Measurements from ENCODE around the gene TMEM168. TPM values are rescaled to one million over a fixed set of nuclear protein-coding genes. Genes with fewer than 3 reads are reported as not detected.

Gene TMEM168
- total RNA-seq, 1 experiment from 2014 or later: 13.9 TPM

DNA sequence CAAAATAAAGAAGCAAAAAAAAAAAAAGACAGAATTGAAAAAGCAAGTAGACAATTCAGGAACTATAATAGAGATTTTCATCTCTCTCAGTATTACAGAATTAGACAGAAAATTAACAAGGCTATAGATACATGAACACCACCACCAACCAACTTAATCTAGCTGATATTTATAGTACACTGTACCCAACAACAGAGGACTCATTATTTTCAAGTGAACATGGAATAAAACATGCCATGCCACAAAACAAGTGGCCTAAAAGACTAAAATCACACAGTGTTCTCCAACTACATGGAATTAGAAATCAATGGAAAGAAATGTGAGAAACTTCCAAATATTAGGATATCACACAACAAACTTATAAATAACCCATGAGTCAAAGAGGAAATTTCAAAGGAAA lies 9.1 kb downstream of the TMEM168 start:
- H4K5ac ChIP-seq (ENCODE audit: insufficient read length, low read depth, low read length): no peak overlapping the region
- no peak overlapping the region for H2BK5ac ChIP-seq (ENCODE audit: insufficient read length, low read length)
- Mint-ChIP-seq H3K9me3 (no peaks in the 10 kb centered on the region), H3K36me3 (ENCODE audit: insufficient read depth in 1 of 3, low read depth in 3 of 3) (peaks cover 0 to 17% (median 16%) of the 10 kb centered on the region in 3 experiments; a peak in 5 of 7 replicates), H3K27ac (no peak overlapping the region), H3K4me3 (no peak overlapping the region), H3K27me3 (ENCODE audit: low read depth) (no peaks in the 10 kb centered on the region), H3K4me1 (peaks cover 0 to 8% of the 10 kb centered on the region in 2 experiments; a peak in 1 of 4 replicates)
- H3K4ac ChIP-seq (ENCODE audit: low read depth, low read length): no peak overlapping the region
- H3K56ac ChIP-seq (ENCODE audit: insufficient read length, low read depth, low read length): no peak overlapping the region
- no peak overlapping the region for H4K91ac ChIP-seq (ENCODE audit: insufficient read length, low read depth, low read length)
- H3K27ac ChIP-seq (ENCODE audit: insufficient read length, low read depth, low read length): no peak overlapping the region
- no peaks in the 10 kb centered on the region for H3K4me1 ChIP-seq (ENCODE audit: insufficient read depth, low read length)
- no peak overlapping the region for H2BK20ac ChIP-seq (ENCODE audit: low read depth, low read length, poor library complexity, severe bottlenecking)
- no peaks in the 10 kb centered on the region for H3K79me2 ChIP-seq (ENCODE audit: insufficient read depth, low read length)
- H2BK12ac ChIP-seq (ENCODE audit: insufficient read length, low read depth, low read length): no peak overlapping the region
- no peak for DNase-seq
- no peak overlapping the region for H3K23ac ChIP-seq (ENCODE audit: insufficient read length, low read depth, low read length)
- H3K14ac ChIP-seq (ENCODE audit: insufficient read depth, low read length): no peak overlapping the region
- no peak overlapping the region for H3K4me2 ChIP-seq (ENCODE audit: insufficient read depth, insufficient read length, low read length)
- no peak overlapping the region for H2AK5ac ChIP-seq (ENCODE audit: insufficient read length, low read length)
- no peak overlapping the region for H2BK15ac ChIP-seq (ENCODE audit: low read depth, low read length)
- no peaks in the 10 kb centered on the region for H4K20me1 ChIP-seq (ENCODE audit: control insufficient read depth, insufficient read depth, insufficient read length)
- no peak overlapping the region for H4K8ac ChIP-seq (replicated peaks; ENCODE audit: insufficient read length, low read depth, low read length)
- TF ChIP-seq, protein P1, sequence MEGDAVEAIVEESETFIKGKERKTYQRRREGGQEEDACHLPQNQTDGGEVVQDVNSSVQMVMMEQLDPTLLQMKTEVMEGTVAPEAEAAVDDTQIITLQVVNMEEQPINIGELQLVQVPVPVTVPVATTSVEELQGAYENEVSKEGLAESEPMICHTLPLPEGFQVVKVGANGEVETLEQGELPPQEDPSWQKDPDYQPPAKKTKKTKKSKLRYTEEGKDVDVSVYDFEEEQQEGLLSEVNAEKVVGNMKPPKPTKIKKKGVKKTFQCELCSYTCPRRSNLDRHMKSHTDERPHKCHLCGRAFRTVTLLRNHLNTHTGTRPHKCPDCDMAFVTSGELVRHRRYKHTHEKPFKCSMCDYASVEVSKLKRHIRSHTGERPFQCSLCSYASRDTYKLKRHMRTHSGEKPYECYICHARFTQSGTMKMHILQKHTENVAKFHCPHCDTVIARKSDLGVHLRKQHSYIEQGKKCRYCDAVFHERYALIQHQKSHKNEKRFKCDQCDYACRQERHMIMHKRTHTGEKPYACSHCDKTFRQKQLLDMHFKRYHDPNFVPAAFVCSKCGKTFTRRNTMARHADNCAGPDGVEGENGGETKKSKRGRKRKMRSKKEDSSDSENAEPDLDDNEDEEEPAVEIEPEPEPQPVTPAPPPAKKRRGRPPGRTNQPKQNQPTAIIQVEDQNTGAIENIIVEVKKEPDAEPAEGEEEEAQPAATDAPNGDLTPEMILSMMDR (conservative IDR thresholded peaks at IDR 0.05): no peak
- no peaks in the 10 kb centered on the region for H3K27me3 ChIP-seq (ENCODE audit: insufficient read depth, low read length)
- no peaks in the 10 kb centered on the region for H3K23me2 ChIP-seq (ENCODE audit: insufficient read length, low read depth, low read length, poor library complexity, severe bottlenecking)
- H3K79me1 ChIP-seq (ENCODE audit: insufficient read depth, low read depth, low read length, poor library complexity, severe bottlenecking): no peaks in the 10 kb centered on the region
- no peak overlapping the region for H3K18ac ChIP-seq (ENCODE audit: insufficient read length, low read depth, low read length)
- no peaks in the 10 kb centered on the region for H3K9me3 ChIP-seq (ENCODE audit: control insufficient read depth, low read depth, low read length)
- no peak overlapping the region for H2AFZ ChIP-seq (ENCODE audit: low read length)
- H3T11ph ChIP-seq (ENCODE audit: low read length): no peak overlapping the region
- no peak overlapping the region for H2BK120ac ChIP-seq (ENCODE audit: low read depth, low read length, poor library complexity, severe bottlenecking)
- no peak overlapping the region for H3K9ac ChIP-seq (ENCODE audit: extremely low read depth, insufficient read length, low read length)
